Activated naive CD4-positive, alpha-beta T cell treated with anti-CD3 and anti-CD28 coated beads for 36 hours (primary cell): ENCODE measurements around the gene ANKFY1. TPM values are rescaled to one million over a fixed set of nuclear protein-coding genes. Genes with fewer than 3 reads are reported as not detected.
"Not testable (repeated sequence)": the region's sequence is repeated elsewhere in the genome, so short reads cannot be mapped to it uniquely, and the experiment has no call there.

Experiments
- CTCF ChIA-PET: fragments of 350-600 bp; sonication (Branson Sonifier 250); formaldehyde crosslinking; loops from one replicate; lab custom pipeline; 2021; ENCODE audit warnings: antibody characterized with exemption; lab: Charles Lee
- DNase-seq: peaks from one replicate; pipeline ENCODE4 v3.0.0-alpha.2; 2020
- H3K27ac Mint-ChIP-seq: one replicate; pipeline ENCODE4 v1.8.0; 2021; ENCODE audit warnings: mild to moderate bottlenecking, mixed read lengths
- H3K27me3 Mint-ChIP-seq: one replicate; pipeline ENCODE4 v1.8.0; 2021; ENCODE audit warnings: low read depth, mixed read lengths
- H3K36me3 Mint-ChIP-seq: one replicate; pipeline ENCODE4 v1.8.0; 2021; ENCODE audit warnings: low read depth, mixed read lengths
- H3K4me1 Mint-ChIP-seq: one replicate; pipeline ENCODE4 v1.8.0; 2021; ENCODE audit warnings: low read depth, mixed read lengths
- H3K4me3 Mint-ChIP-seq: one replicate; pipeline ENCODE4 v1.8.0; 2021; ENCODE audit warnings: mild to moderate bottlenecking, moderate library complexity, mixed read lengths
- H3K9me3 Mint-ChIP-seq: one replicate; pipeline ENCODE4 v1.8.0; 2021; ENCODE audit warnings: mixed read lengths
- intact Hi-C: fragments of 100-400 bp; cut with micrococcal nuclease; formaldehyde crosslinking; loops from one replicate; pipeline ENCODE4 v1.15.1; 2023
- total RNA-seq, 2 experiments: library from RNA; stranded (reverse); gene quantifications; one replicate each; pipeline ENCODE4 v1.2.3, GENCODE V29; 2021

ANKFY1 gene
- total RNA-seq, 2 experiments from 2014 or later: 36.6 to 37.4 TPM

DNA sequence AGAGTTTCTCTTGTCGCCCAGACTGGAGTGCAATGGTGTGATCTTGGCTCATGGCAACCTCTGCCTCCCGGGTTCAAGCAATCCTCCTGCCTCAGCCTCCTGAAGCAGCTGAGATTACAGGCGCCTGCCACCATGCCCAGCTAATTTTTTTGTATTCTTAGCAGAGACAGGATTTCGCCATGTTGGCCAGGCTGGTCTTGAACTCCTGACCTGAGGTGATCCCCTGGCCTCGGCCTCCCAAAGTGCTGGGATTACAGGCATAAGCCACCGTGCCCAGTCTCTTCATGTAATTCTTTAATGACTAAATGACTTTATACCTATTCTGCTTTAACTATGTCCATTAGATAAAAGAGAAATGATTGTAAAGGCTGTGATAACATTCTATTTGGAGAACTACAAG, 8.5 kb downstream of the ANKFY1 start:
- H3K27ac Mint-ChIP-seq: not testable (repeated sequence)
- peaks cover 22% of the 10 kb centered on the region for H3K36me3 Mint-ChIP-seq

DNA sequence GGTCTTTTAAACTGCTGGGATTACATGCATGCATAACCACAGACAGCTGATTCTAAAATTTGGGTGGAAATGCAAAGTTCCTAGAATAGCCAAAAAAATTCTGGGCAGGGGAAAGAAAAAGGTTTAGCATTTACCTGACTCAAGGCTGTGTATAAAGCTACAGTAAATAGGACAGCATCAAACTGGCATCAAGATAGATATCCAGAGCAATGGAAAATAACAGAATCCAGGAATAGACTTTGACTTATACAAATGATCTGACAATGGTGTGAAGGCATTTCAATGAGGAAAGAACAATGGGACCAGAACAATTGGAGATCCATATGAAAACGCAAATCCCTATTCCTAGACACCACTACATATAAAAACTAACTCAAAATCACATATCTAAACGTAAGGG, 12.9 kb downstream of the ANKFY1 start:
- no peak overlapping the region for H3K27ac Mint-ChIP-seq

More for the DNA sequence above, 8.5 kb downstream of the ANKFY1 start:
- intact Hi-C loops, DNase-seq, H3K4me3 Mint-ChIP-seq, H3K9me3 Mint-ChIP-seq, H3K27me3 Mint-ChIP-seq: not testable (repeated sequence)
- peaks cover 41% of the 10 kb centered on the region for H3K4me1 Mint-ChIP-seq
- CTCF ChIA-PET: interaction anchor here (0.6 kb wide), 1 partner anchor 24 kb away, joined by 4 read pairs; no protein-coding TSS in a partner anchor

DNA sequence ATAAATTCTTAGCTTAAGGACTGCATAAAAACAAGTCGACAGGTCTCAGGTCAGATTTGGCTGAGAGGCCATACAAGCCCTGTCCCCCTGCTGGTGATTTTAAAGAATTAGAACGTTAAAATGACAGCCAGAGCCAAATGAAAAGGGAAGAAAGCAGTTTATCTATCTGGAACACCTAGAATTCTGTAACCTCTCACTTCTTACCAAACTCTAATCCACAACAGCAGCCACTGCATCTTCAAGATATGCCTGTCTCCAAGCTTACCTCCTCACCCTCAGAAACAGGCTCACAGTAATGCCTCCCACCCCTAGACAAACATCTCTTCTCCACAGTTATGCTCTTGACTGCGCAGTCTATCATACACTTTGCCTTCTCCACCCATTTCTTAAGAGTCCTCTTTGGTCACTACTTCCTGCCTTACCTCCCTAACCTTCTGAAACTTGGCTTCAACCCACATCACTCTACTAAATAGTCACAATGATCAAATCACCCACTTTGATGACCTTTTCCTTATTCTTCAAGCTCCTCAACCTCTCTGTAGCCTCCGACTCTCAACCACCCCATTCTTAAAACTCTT, 14.2 kb downstream of the ANKFY1 start:
- H3K4me1 Mint-ChIP-seq: peaks cover 39% of the 10 kb centered on the region
- CTCF ChIA-PET: interaction anchor here (0.7 to 1.5 kb wide), 5 partner anchors 9 to 162 kb away, joined by 3 to 5 read pairs (median 3); no protein-coding TSS in a partner anchor
- no peaks in the 10 kb centered on the region for H3K27me3 Mint-ChIP-seq
- no peak for DNase-seq
- intact Hi-C loops: no loop called here
- H3K27ac Mint-ChIP-seq: no peak overlapping the region
- H3K4me3 Mint-ChIP-seq: no peak overlapping the region
- H3K9me3 Mint-ChIP-seq: no peaks in the 10 kb centered on the region
- H3K36me3 Mint-ChIP-seq: no peaks in the 10 kb centered on the region

More for the DNA sequence above, 12.9 kb downstream of the ANKFY1 start:
- Mint-ChIP-seq H3K4me1 (peaks cover 45% of the 10 kb centered on the region), H3K27me3 (no peaks in the 10 kb centered on the region), H3K36me3 (peaks cover 2% of the 10 kb centered on the region), H3K9me3 (no peaks in the 10 kb centered on the region), H3K4me3 (no peak overlapping the region)
- CTCF ChIA-PET: interaction anchor here (0.7 to 1.5 kb wide), 3 partner anchors 30 to 148 kb away, joined by 3 to 4 read pairs (median 4); no protein-coding TSS in a partner anchor
- no peak for DNase-seq
- intact Hi-C loops: no loop called here

DNA sequence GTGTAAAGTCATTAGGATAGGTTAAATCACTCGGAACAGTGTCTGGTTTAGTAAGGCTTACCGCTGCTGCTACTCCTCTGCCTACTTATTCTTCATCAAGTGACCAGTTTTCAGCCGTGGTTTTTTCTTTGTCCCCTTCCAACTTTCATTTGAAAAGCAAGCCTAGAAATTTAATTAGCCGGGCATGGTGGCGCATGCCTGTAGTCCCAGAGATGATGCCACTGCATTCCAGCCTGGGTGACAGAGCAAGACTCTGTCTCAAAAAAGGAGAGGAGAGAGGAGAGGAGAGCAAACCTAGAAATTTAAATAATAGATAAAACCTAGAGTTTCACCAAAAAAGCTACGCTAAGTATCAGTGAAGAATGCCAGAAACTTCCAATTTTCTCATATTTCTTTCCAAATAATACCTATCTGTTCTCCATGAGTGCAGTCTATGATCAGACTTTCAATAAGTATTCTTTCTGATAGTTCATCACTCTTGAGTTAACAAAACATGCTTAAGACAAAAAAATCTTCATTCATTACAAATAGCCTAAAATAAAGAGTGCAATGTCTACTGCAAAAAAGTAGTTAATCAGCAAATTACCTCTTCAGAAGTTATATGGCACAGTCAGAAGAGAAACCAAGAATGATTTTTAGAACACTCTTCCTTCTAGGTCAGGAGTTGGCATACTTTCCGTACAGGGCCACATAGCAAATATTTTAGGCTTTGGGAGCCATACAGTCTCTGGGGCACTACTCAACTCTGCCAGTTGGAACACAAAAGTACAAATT, 15.1 kb downstream of the ANKFY1 start:
- DNase-seq: no peak
- Mint-ChIP-seq H3K27ac (no peak overlapping the region), H3K4me3 (no peak overlapping the region), H3K27me3 (no peaks in the 10 kb centered on the region), H3K36me3 (no peaks in the 10 kb centered on the region), H3K4me1 (peaks cover 37% of the 10 kb centered on the region), H3K9me3 (no peaks in the 10 kb centered on the region)
- intact Hi-C loops: no loop called here
- CTCF ChIA-PET: interaction anchor here (1.0 to 1.2 kb wide), 3 partner anchors 9 to 14 kb away, joined by 3 to 5 read pairs (median 3); no protein-coding TSS in a partner anchor

DNA sequence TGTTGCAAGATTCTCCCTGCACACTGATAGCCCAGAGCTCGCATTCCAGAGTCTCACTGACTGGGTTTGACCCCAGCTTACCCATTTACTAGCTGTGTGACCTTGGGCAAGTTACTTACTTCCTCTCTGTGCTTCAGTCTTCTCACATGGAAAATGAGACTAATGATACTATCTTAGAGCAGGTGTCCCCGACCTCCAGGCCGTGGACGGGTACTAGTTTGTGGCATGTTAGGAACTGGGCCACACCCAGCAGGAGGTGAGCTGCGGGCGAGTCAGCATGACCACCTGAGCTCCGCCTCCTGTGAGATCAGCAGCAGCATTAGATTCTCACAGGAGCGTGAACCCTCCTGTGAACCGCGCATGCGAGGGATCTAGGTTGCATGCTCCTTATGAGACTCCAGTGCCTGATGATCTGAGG, 15.8 kb downstream of the ANKFY1 start:
- H3K36me3 Mint-ChIP-seq: no peaks in the 10 kb centered on the region
- intact Hi-C loops: no loop called here
- H3K4me1 Mint-ChIP-seq: peaks cover 34% of the 10 kb centered on the region

DNA sequence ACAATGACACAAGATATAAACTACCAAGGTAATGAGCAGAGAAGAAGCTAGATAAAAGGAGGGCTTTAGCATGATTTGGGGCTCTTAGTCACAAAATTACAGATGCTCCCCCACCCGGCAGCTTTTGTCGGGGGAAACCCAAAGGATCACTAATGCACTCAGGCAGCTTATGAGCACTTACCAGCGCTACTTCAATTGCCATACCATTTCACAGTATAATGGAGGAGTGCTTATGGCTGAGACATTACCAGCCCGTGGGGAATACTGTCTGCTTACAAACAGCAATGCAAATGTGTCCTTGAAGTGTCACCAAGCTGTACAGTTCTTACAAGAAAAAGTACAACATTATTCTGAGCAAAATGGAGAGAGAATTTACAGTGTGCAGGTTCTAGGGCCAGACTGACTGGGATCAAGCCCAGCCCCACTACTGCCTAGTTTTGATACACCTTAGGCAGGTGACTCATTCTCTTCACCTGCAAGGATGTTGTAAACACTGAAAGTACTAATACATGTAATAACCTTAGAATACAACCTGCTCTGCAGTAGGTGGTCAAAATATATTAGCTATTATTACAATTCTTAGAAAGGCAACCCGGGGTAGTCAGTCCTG, 16.3 kb downstream of the ANKFY1 start:
- Mint-ChIP-seq H3K9me3 (no peaks in the 10 kb centered on the region), H3K4me3 (no peak overlapping the region), H3K4me1 (peaks cover 34% of the 10 kb centered on the region), H3K27ac (no peak overlapping the region), H3K36me3 (no peaks in the 10 kb centered on the region), H3K27me3 (no peaks in the 10 kb centered on the region)
- intact Hi-C loops: no loop called here
- no peak for DNase-seq
- CTCF ChIA-PET: interaction anchor here (0.6 to 1.3 kb wide), 5 partner anchors 8 to 165 kb away, joined by 3 to 5 read pairs (median 4); no protein-coding TSS in a partner anchor

More for the DNA sequence above, 15.8 kb downstream of the ANKFY1 start:
- no peak overlapping the region for H3K27ac Mint-ChIP-seq
- no peak for DNase-seq
- CTCF ChIA-PET: interaction anchor here (0.6 to 1.1 kb wide), 2 partner anchors 13 to 48 kb away, joined by 3 to 5 read pairs; no protein-coding TSS in a partner anchor
- no peak overlapping the region for H3K4me3 Mint-ChIP-seq
- no peaks in the 10 kb centered on the region for H3K27me3 Mint-ChIP-seq
- no peaks in the 10 kb centered on the region for H3K9me3 Mint-ChIP-seq

DNA sequence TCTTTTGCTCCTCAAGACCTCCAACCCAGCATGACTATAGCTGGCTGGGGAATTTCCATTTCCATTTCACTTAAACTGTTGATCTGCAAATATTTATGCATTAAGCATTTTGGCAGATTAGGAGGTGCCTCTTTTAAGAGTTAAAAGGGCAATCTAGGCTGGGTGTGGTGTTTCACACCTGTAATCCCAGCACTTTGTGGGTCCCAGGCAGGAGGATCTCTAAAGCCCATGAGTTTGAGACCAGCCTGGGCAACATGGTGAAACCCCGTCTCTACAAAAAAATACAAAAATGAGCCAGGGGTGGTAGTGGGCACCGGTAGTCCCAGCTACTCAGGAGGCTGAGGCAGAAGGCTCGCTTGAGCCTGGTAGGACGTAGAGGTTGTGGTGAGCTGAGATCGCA, 17.1 kb downstream of the ANKFY1 start:
- Mint-ChIP-seq H3K9me3 (no peaks in the 10 kb centered on the region), H3K4me1 (peaks cover 32% of the 10 kb centered on the region), H3K36me3 (peaks cover 6% of the 10 kb centered on the region), H3K4me3 (no peak overlapping the region), H3K27me3 (no peaks in the 10 kb centered on the region), H3K27ac (no peak overlapping the region)
- no peak for DNase-seq
- CTCF ChIA-PET: interaction anchor here (0.6 to 1.3 kb wide), 3 partner anchors 8 to 166 kb away, joined by 4 read pairs; no protein-coding TSS in a partner anchor
- intact Hi-C loops: no loop called here

DNA sequence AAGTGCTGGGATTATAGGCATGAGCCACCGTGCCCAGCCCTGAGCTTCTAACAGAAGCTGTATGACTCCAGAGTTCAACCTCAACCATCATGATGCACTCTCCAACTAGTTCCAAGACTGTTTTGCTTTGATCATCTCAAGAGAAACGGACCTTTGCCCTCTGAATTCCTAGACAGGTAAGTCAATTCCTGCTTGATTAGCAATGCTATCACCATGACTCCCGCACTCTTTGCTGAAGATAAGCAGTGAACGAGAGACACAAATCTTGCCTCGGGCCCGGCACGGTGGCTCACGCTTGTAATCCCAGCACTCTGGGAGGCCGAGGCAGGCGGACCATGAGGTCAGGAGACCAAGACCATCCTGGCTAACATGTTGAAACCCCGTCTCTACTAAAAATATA, 22.2 kb downstream of the ANKFY1 start:
- Mint-ChIP-seq H3K9me3 (no peaks in the 10 kb centered on the region), H3K4me3 (no peak overlapping the region), H3K27ac (no peak overlapping the region), H3K36me3 (peaks cover 16% of the 10 kb centered on the region), H3K27me3 (no peaks in the 10 kb centered on the region), H3K4me1 (peaks cover 3% of the 10 kb centered on the region)
- no peak for DNase-seq
- intact Hi-C loops: no loop called here
- CTCF ChIA-PET: interaction anchor here (0.9 kb wide), 1 partner anchor 17 kb away, joined by 3 read pairs; no protein-coding TSS in a partner anchor

DNA sequence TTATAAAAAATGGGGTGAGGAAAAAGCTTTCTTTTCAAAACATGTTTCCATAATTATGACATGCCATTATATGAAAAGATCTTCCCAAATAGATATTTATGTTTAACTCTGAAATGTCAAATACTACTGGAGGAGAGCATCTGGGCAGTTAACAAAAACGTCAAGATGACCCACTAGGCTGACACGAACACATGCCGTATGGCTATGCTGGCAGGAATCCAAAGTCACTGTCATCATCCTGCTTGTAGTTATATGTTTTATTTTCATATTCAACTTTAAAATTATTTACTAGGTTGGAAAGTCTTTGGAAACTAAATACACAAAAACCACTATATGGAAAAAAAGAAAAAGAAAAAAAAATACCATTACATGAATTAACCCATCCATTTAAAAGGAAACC, 27.3 kb downstream of the ANKFY1 start:
- Mint-ChIP-seq H3K27ac (no peak overlapping the region), H3K4me1 (peaks cover 14% of the 10 kb centered on the region), H3K9me3 (no peaks in the 10 kb centered on the region), H3K4me3 (no peak overlapping the region), H3K36me3 (peaks cover 20% of the 10 kb centered on the region), H3K27me3 (no peaks in the 10 kb centered on the region)
- no peak for DNase-seq
- intact Hi-C loops: no loop called here
- CTCF ChIA-PET: no interaction called here

DNA sequence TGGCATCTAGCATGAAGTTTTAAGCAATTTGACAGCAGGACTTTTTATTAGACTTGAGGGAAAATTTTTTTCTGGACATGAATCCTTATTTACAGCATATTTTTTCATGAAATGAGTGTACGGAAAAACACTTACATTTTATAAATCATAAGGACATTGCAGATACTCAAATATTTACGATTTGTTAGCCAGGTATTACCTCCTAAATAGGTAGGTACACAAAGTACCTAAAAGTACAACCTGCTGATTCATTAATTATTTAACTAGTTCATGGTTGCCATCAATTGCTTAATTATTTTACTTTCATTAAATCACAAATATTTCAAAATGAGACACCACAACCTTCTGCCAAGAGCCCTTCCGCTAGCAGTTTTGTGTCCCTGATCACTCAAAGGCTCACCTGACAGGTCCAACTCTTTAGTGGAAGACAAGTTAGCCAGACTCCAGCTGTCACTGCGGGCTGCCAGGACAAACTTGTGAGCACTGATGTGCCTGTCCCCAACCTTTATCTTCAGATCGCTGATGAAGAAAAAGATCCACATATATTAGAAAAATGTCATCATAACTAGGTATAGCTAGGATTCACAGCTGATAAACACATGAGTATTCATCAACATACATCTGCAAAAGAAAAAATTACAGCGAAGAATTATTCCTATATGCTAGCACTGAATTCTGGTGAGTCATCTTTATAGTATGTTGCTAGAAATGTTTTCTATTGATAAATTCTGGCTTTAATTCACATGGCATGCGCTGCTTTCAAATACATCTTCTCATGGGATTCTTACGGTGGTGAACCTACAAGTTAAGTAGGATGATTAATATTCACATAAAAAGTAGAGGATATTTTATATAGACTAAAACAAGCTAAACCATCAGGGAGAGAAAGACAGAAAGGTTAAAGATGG, 28.2 kb downstream of the ANKFY1 start:
- CTCF ChIA-PET: no interaction called here
- Mint-ChIP-seq H3K36me3 (peaks cover 18% of the 10 kb centered on the region), H3K9me3 (no peaks in the 10 kb centered on the region), H3K27ac (no peak overlapping the region), H3K4me3 (no peak overlapping the region), H3K4me1 (peaks cover 14% of the 10 kb centered on the region), H3K27me3 (no peaks in the 10 kb centered on the region)
- DNase-seq: no peak
- intact Hi-C loops: no loop called here

DNA sequence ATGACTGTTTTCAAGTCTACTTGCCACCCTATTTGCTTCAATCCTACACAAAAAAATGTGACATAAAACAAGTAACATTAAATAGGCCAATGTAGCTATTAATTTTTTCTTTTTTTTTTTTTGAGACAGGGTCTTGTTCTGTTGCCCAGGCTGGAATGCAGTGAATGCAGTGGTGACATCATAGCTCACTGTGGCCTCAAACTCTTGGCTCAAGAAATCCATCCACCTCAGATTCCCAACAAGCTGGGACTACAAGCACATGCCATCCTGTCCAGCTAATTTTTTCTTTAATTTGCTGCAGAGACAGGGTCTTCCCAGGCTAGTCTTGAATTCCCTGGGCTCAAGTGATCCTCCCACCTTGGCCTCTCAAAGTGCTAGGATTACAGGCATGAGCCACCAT, 29.4 kb downstream of the ANKFY1 start:
- Mint-ChIP-seq H3K4me1 (peaks cover 14% of the 10 kb centered on the region), H3K9me3 (no peaks in the 10 kb centered on the region), H3K36me3 (peaks cover 14% of the 10 kb centered on the region), H3K4me3 (no peak overlapping the region), H3K27me3 (no peaks in the 10 kb centered on the region), H3K27ac (no peak overlapping the region)
- CTCF ChIA-PET: interaction anchor here (0.6 to 1.3 kb wide), 4 partner anchors 15 to 121 kb away, joined by 3 read pairs; no protein-coding TSS in a partner anchor
- intact Hi-C loops: no loop called here
- DNase-seq: no peak
